Caco-2 (cell line): ENCODE results near the gene BSCL2. TPM values are rescaled to one million over a fixed set of nuclear protein-coding genes. Genes with fewer than 3 reads are reported as not detected.

ENCODE experiments used
- BruUV-seq: library from RNA; stranded (reverse); fragments of 400-500 nt; replicated peaks from 2 replicates; lab custom pipeline; 2021; lab: Mats Ljungman, UMichigan
- CTCF ChIA-PET: fragments of 300-600 bp; sonication (Branson Sonifier 250); formaldehyde crosslinking; loops from one replicate; lab custom pipeline; 2022; ENCODE audit warnings: antibody characterized with exemption; lab: Charles Lee
- POLR2A ChIA-PET: fragments of 300-600 bp; sonication (Branson Sonifier 250); formaldehyde crosslinking; loops from one replicate; lab custom pipeline; 2022; ENCODE audit warnings: antibody characterized with exemption; lab: Charles Lee
- DNase-seq, 2 experiments: peaks; one replicate each; pipeline versions ENCODE4 v3.0.0 to v3.0.0-alpha.2; 2020 to 2022
- H3K27me3 ChIP-seq: replicated peaks from 2 replicates; pipeline ENCODE4 v1.6.0; 2011; ENCODE audit warnings: low read length; ENCODE audit not compliant: control insufficient read depth, insufficient read depth
- H3K36me3 ChIP-seq: 2 replicates; pipeline ENCODE4 v1.5.1; 2011; ENCODE audit warnings: low read length; ENCODE audit not compliant: control insufficient read depth, insufficient read depth
- H3K4me1 ChIP-seq: fragments of 250-450 bp; sonication (Bioruptor Pico); 2 replicates; pipeline ENCODE4 v1.5.1; 2020; ENCODE audit warnings: mild to moderate bottlenecking
- H3K4me3 ChIP-seq: 2 replicates; pipeline ENCODE4 v1.5.1; 2011; ENCODE audit warnings: low read depth, mild to moderate bottlenecking, control low read depth, low read length
- H3K9me3 ChIP-seq: fragments of 250-450 bp; sonication (Bioruptor Pico); 2 replicates; pipeline ENCODE4 v1.5.1; 2020; ENCODE audit warnings: mild to moderate bottlenecking, moderate library complexity
- H3K27ac Mint-ChIP-seq: one replicate; pipeline ENCODE4 v1.8.0; 2022; ENCODE audit warnings: mixed read lengths; ENCODE audit not compliant: unreplicated experiment
- H3K27me3 Mint-ChIP-seq: one replicate; pipeline ENCODE4 v1.8.0; 2022; ENCODE audit warnings: mixed read lengths; ENCODE audit not compliant: insufficient read depth, unreplicated experiment
- H3K36me3 Mint-ChIP-seq: one replicate; pipeline ENCODE4 v1.8.0; 2022; ENCODE audit warnings: mild to moderate bottlenecking, mixed read lengths; ENCODE audit not compliant: insufficient read depth, unreplicated experiment
- H3K4me1 Mint-ChIP-seq: one replicate; pipeline ENCODE4 v1.8.0; 2022; ENCODE audit warnings: low read depth, mixed read lengths; ENCODE audit not compliant: unreplicated experiment
- H3K4me3 Mint-ChIP-seq: one replicate; pipeline ENCODE4 v1.8.0; 2022; ENCODE audit warnings: mild to moderate bottlenecking, moderate library complexity, mixed read lengths; ENCODE audit not compliant: unreplicated experiment
- H3K9me3 Mint-ChIP-seq: one replicate; pipeline ENCODE4 v1.8.0; 2022; ENCODE audit warnings: mixed read lengths; ENCODE audit not compliant: unreplicated experiment
- intact Hi-C: fragments of 100-400 bp; cut with micrococcal nuclease; formaldehyde crosslinking; loops from one replicate; pipeline ENCODE4 v1.10.0; 2022; ENCODE audit not compliant: unreplicated experiment
- total RNA-seq: library from RNA; stranded (reverse); gene quantifications from 2 replicates; pipeline ENCODE4 v1.2.3, GENCODE V29; 2022
- TF ChIP-seq, protein P1 (sequence below), 2 experiments: fragments of 200-600 bp in 1 of 2; IDR thresholded peaks; 1 replicate in 1 of 2; 2 replicates in 1 of 2; pipeline versions ENCODE4 v1.5.1 to v1.8.0; 2011 to 2022; ENCODE audit warnings: antibody characterized with exemption in 1 of 2, control low read depth in 1 of 2, inconsistent platforms in 1 of 2, low read depth in 1 of 2, low read length in 1 of 2, mild to moderate bottlenecking in 1 of 2, moderate library complexity in 1 of 2; ENCODE audit not compliant: insufficient read depth in 1 of 2, severe bottlenecking in 1 of 2, unreplicated experiment in 1 of 2

BSCL2 gene
- total RNA-seq, 1 experiment from 2014 or later = 39.2 TPM

GRCh38 chr11:62665599-62666258, 41.5 kb downstream of the BSCL2 start:
- Mint-ChIP-seq H3K27ac (peak overlapping the region; percentile 97), H3K27me3 (no peaks in the 10 kb centered on the region), H3K36me3 (peaks cover 79% of the 10 kb centered on the region), H3K4me1 (peaks cover 5% of the 10 kb centered on the region), H3K9me3 (no peaks in the 10 kb centered on the region), H3K4me3 (peak overlapping the region; percentile 99)
- peak overlapping the region; percentile 50 for H3K4me3 ChIP-seq
- no TSS peak for BruUV-seq
- peaks cover 21% of the 10 kb centered on the region for H3K4me1 ChIP-seq
- TF ChIP-seq, protein P1, sequence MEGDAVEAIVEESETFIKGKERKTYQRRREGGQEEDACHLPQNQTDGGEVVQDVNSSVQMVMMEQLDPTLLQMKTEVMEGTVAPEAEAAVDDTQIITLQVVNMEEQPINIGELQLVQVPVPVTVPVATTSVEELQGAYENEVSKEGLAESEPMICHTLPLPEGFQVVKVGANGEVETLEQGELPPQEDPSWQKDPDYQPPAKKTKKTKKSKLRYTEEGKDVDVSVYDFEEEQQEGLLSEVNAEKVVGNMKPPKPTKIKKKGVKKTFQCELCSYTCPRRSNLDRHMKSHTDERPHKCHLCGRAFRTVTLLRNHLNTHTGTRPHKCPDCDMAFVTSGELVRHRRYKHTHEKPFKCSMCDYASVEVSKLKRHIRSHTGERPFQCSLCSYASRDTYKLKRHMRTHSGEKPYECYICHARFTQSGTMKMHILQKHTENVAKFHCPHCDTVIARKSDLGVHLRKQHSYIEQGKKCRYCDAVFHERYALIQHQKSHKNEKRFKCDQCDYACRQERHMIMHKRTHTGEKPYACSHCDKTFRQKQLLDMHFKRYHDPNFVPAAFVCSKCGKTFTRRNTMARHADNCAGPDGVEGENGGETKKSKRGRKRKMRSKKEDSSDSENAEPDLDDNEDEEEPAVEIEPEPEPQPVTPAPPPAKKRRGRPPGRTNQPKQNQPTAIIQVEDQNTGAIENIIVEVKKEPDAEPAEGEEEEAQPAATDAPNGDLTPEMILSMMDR (IDR thresholded peaks at IDR 0.05; ENCODE audit: insufficient read depth in 1 of 2, low read depth in 1 of 2, low read length in 1 of 2, severe bottlenecking in 1 of 2, unreplicated experiment in 1 of 2) = no peak
- no peaks in the 10 kb centered on the region for H3K9me3 ChIP-seq
- H3K36me3 ChIP-seq = peaks cover 7% of the 10 kb centered on the region
- no peaks in the 10 kb centered on the region for H3K27me3 ChIP-seq
- ChIA-PET CTCF (interaction anchor here (1.1 to 2.1 kb wide), 8 partner anchors 13 to 121 kb away, joined by 3 to 12 read pairs (median 6); partner anchors contain the start of genes B3GAT3, EEF1G, INTS5 and TUT1), POLR2A (interaction anchor here (0.5 to 2.1 kb wide), 32 partner anchors 9 to 1639 kb away, joined by 3 to 56 read pairs (median 8); partner anchors contain the start of genes AHNAK, B3GAT3, EEF1G and ESRRA)
- DNase-seq = peak in 1 of 2 experiments; percentile 54
- intact Hi-C loops = loop anchor here (2.0 kb wide), 2 partner anchors 19 to 43 kb away; partner anchors contain the start of gene GANAB

DNA sequence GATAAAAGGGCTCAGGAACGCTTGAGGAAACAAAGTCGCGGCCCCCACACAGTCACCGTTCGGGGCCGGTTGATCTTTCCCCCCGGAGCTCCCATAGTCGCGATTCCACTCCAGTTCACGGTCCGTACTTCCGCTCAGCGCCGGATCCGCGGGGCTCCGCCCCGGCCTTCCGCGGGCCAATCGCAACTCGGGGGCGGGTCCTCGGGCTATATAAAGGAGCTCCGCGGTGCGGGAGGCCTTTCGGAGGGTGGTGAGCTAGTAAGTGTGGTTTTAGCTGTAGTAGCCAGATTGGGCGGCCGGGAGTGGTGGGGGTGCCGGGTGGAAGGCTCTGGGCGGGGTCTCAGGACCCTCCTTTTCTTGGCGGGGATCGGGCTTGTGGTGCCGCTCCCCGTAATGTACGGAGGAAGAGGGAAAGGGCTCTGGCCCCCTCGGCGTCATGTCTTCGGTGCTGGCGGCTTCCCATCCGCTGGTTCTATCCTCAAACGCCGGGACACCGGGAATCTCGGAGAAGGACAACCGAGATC, 42.1 kb downstream of the BSCL2 start, which contains the start of the genes C11orf98 and CSKMT:
Gene C11orf98, minus strand, starts transcription at position 136 of the 524 bp plus-strand sequence. Its CDS starts 41 bp downstream, at position 95.
Gene CSKMT, plus strand, starts transcription at position 238 of the 524 bp plus-strand sequence. CDS start 568 bp downstream, outside the sequence.
- TF ChIP-seq, protein P1 (IDR thresholded peaks at IDR 0.05; ENCODE audit: insufficient read depth in 1 of 2, low read depth in 1 of 2, low read length in 1 of 2, severe bottlenecking in 1 of 2, unreplicated experiment in 1 of 2) = no peak
- ChIA-PET CTCF (interaction anchor here (0.8 to 2.1 kb wide), 11 partner anchors 12 to 121 kb away, joined by 3 to 12 read pairs (median 5); partner anchors contain the start of genes B3GAT3, EEF1G, INTS5 and TAF6L), POLR2A (interaction anchor here (0.6 to 2.1 kb wide), 38 partner anchors 9 to 1207 kb away, joined by 3 to 56 read pairs (median 6); partner anchors contain the start of genes AHNAK, B3GAT3, EEF1G and GANAB)
- H3K36me3 Mint-ChIP-seq = peaks cover 79% of the 10 kb centered on the region
- Histone ChIP-seq H3K36me3 (peaks cover 7% of the 10 kb centered on the region), H3K4me3 (peak within 1 kb of the TSS; percentile 50), H3K4me1 (peaks cover 15% of the 10 kb centered on the region), H3K27me3 (no peaks in the 10 kb centered on the region), H3K9me3 (no peaks in the 10 kb centered on the region)
- BruUV-seq = TSS peak; percentile 85
- H3K27me3 Mint-ChIP-seq = no peaks in the 10 kb centered on the region
- peak within 1 kb of the TSS; percentile 99 for H3K4me3 Mint-ChIP-seq
- peaks cover 5% of the 10 kb centered on the region for H3K4me1 Mint-ChIP-seq
- peak within 1 kb of the TSS; percentile 97 for H3K27ac Mint-ChIP-seq
- intact Hi-C loops = loop anchor here (2.0 kb wide), 2 partner anchors 18 to 42 kb away; partner anchors contain the start of gene GANAB
- no peaks in the 10 kb centered on the region for H3K9me3 Mint-ChIP-seq
- DNase-seq = peak; percentile 95 to 99
